GM19395 (cell line): Measurements from ENCODE around the gene GANAB.

ENCODE experiments used
- ATAC-seq: cut with Tn5 transposase; IDR thresholded peaks from one replicate; pipeline ENCODE4 v1.9.1; 2021; ENCODE audit warnings: mild to moderate bottlenecking, moderate library complexity; ENCODE audit not compliant: unreplicated experiment

GANAB gene

GRCh38 chr11:62577046-62577714 is 69.2 kb downstream of the GANAB start:
- no peak for ATAC-seq

GRCh38 chr11:62575837-62576236 is 70.6 kb downstream of the GANAB start:
- no peak for ATAC-seq

GRCh38 chr11:62575156-62575555 is 71.3 kb downstream of the GANAB start:
- ATAC-seq = no peak
